Measurements from ENCODE around the gene PSMD12. TPM values are rescaled to one million over a fixed set of nuclear protein-coding genes. Genes with fewer than 3 reads are reported as not detected.

PSMD12 gene
- total and polyA plus RNA-seq, 9 of the 15 experiments (the other 6 are each of a cell fraction or from before 2014, with no cell fraction given) = 36.6 to 150 (median 65.5) TPM

DNA sequence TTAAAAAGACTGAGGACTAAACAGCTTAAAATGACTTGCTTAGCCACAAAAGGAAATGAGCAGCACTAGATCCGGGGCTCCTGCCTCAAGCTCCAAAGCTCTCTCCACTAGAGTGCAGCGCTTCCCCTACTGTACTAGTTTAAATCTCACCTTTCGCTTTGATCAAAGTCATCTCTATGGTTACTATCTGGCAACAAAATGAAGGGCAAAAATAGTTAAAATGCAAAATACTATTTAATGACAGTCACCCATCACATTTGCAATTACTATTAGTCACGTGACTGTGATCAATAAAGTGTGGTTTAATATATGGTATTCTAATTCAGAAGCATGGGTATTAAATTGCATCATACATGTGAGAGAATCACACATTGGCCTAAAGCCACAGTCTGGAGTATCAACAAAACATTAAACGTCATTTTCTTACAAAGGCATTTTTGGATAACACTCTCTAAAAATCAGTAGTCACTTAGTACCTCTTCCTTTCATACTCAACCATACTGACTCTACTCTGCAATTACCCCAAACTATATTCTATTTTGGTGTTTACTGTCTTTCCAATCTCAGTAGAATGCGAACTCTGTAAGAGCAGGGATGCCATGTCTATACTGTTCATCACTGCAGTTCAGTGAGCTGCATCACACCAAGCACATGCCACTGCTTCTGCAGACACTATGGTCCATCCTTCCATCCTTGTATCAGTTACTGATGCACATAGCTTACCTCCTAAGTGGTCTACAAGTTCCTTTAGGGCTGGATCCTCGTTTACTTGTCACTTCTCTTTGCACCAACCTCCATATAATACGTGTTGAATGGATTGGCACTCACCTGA lies 6.2 kb downstream of the PSMD12 start (continued):
- TF ChIP-seq SIN3A (IDR thresholded peaks at IDR 0.05; ENCODE audit: borderline replicate concordance in 2 of 2, control insufficient read depth in 1 of 2, low read depth in 2 of 2, low read length in 2 of 2) (no peak), ETV5 (CRISPR knock-in tag; IDR thresholded peaks at IDR 0.05; ENCODE audit: low read depth) (no peak), NR3C1 (CRISPR knock-in tag; IDR thresholded peaks at IDR 0.05) (no peak), HNRNPL (IDR thresholded peaks at IDR 0.05; ENCODE audit: low read depth, low read length) (no peak), ZNF121 (CRISPR knock-in tag; conservative IDR thresholded peaks at IDR 0.05) (no peak), SMARCA4 (IDR thresholded peaks at IDR 0.05) (no peak), CCNT2 (IDR thresholded peaks at IDR 0.05; ENCODE audit: borderline replicate concordance, extremely low read depth, insufficient read length, low read depth, low read length) (no peak), FOXK1 (CRISPR knock-in tag; IDR thresholded peaks at IDR 0.05; ENCODE audit: borderline replicate concordance) (no peak), CBX2 (IDR thresholded peaks at IDR 0.05; ENCODE audit: insufficient read depth, low read length, poor library complexity, severe bottlenecking) (no peak), ZNF134 (CRISPR knock-in tag; conservative IDR thresholded peaks at IDR 0.05) (no peak), U2AF2 (optimal IDR thresholded peaks at IDR 0.05; ENCODE audit: low read depth, low read length) (no peak), ZNF197 (CRISPR knock-in tag; IDR thresholded peaks at IDR 0.05; ENCODE audit: low read depth) (no peak), ATF7 (IDR thresholded peaks at IDR 0.05) (no peak), XRCC3 (IDR thresholded peaks at IDR 0.05) (no peak), ASH1L (IDR thresholded peaks at IDR 0.05; ENCODE audit: borderline replicate concordance, low read depth, partially characterized antibody) (no peak), CCAR2 (IDR thresholded peaks at IDR 0.05; ENCODE audit: low read depth, low read length) (no peak), EGR1 (conservative IDR thresholded peaks at IDR 0.05) (no peak)
- TF ChIP-seq, protein P1, sequence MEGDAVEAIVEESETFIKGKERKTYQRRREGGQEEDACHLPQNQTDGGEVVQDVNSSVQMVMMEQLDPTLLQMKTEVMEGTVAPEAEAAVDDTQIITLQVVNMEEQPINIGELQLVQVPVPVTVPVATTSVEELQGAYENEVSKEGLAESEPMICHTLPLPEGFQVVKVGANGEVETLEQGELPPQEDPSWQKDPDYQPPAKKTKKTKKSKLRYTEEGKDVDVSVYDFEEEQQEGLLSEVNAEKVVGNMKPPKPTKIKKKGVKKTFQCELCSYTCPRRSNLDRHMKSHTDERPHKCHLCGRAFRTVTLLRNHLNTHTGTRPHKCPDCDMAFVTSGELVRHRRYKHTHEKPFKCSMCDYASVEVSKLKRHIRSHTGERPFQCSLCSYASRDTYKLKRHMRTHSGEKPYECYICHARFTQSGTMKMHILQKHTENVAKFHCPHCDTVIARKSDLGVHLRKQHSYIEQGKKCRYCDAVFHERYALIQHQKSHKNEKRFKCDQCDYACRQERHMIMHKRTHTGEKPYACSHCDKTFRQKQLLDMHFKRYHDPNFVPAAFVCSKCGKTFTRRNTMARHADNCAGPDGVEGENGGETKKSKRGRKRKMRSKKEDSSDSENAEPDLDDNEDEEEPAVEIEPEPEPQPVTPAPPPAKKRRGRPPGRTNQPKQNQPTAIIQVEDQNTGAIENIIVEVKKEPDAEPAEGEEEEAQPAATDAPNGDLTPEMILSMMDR (IDR thresholded peaks at IDR 0.05 in 2 of 3, conservative IDR thresholded peaks at IDR 0.05 in 1 of 3; ENCODE audit: insufficient read depth in 2 of 3, low read depth in 1 of 3, low read length in 3 of 3) = peak; percentile 31 to 50 (median 47); a peak in 4 of 6 replicates
- TF ChIP-seq, protein P2, sequence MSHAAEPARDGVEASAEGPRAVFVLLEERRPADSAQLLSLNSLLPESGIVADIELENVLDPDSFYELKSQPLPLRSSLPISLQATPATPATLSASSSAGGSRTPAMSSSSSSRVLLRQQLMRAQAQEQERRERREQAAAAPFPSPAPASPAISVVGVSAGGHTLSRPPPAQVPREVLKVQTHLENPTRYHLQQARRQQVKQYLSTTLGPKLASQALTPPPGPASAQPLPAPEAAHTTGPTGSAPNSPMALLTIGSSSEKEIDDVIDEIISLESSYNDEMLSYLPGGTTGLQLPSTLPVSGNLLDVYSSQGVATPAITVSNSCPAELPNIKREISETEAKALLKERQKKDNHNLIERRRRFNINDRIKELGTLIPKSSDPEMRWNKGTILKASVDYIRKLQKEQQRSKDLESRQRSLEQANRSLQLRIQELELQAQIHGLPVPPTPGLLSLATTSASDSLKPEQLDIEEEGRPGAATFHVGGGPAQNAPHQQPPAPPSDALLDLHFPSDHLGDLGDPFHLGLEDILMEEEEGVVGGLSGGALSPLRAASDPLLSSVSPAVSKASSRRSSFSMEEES (CRISPR knock-in tag; IDR thresholded peaks at IDR 0.05) = peak; percentile 65

All from K562 (cell line).